Mesenchymal stem cell (in vitro differentiated cells and primary cell): ENCODE data around the gene ERBB4.
A peak's percentile ranks its signal among the peaks of the same experiment; 100 is the strongest.

Source experiments
- DNase-seq: peaks from one replicate; pipeline ENCODE4 v3.0.0-alpha.2; 2013
- H2AFZ ChIP-seq: one replicate; pipeline ENCODE4 v1.6.1; 2013; ENCODE audit warnings: low read depth, mild to moderate bottlenecking, control low read depth, inconsistent platforms, low read length, moderate library complexity
- H2AK5ac ChIP-seq: 2 replicates; pipeline ENCODE4 v1.6.1; 2013; ENCODE audit warnings: low read length, moderate library complexity, mild to moderate bottlenecking, inconsistent platforms; ENCODE audit not compliant: severe bottlenecking
- H2BK120ac ChIP-seq: one replicate; pipeline ENCODE4 v1.6.1; 2013; ENCODE audit warnings: low read depth, mild to moderate bottlenecking, inconsistent platforms, low read length, moderate library complexity
- H2BK12ac ChIP-seq, 2 experiments: one replicate each; pipeline ENCODE4 v1.6.1; 2013; ENCODE audit warnings: inconsistent platforms in 2 of 2, low read length in 2 of 2, mild to moderate bottlenecking in 2 of 2, moderate library complexity in 2 of 2, control low read depth in 1 of 2
- H2BK15ac ChIP-seq: one replicate; pipeline ENCODE4 v1.6.1; 2013; ENCODE audit warnings: mild to moderate bottlenecking, low read depth, inconsistent platforms; ENCODE audit not compliant: poor library complexity, severe bottlenecking
- H2BK5ac ChIP-seq: 2 replicates; pipeline ENCODE4 v1.6.1; 2013; ENCODE audit warnings: low read depth, mild to moderate bottlenecking, low read length, control low read depth, inconsistent platforms; ENCODE audit not compliant: poor library complexity, severe bottlenecking
- H3K14ac ChIP-seq, 2 experiments: one replicate each; pipeline ENCODE4 v1.6.1; 2013; ENCODE audit warnings: inconsistent platforms in 2 of 2, low read length in 2 of 2, control low read depth in 1 of 2, mild to moderate bottlenecking in 1 of 2, moderate library complexity in 1 of 2
- H3K18ac ChIP-seq, 2 experiments: one replicate each; pipeline ENCODE4 v1.6.1; 2013; ENCODE audit warnings: inconsistent platforms in 2 of 2, low read length in 2 of 2, control low read depth in 1 of 2, low read depth in 1 of 2, mild to moderate bottlenecking in 1 of 2
- H3K23ac ChIP-seq, 2 experiments: one replicate each; pipeline ENCODE4 v1.6.1; 2013; ENCODE audit warnings: inconsistent platforms in 2 of 2, low read length in 2 of 2, mild to moderate bottlenecking in 2 of 2, moderate library complexity in 2 of 2, control low read depth in 1 of 2
- H3K27ac ChIP-seq: 2 replicates; pipeline ENCODE4 v1.5.1; 2013; ENCODE audit warnings: mild to moderate bottlenecking, moderate library complexity, low read length, control low read depth, inconsistent platforms; ENCODE audit not compliant: poor library complexity, severe bottlenecking
- H3K27me3 ChIP-seq, 2 experiments: 2 replicates each; pipeline versions ENCODE4 v1.6.1 to v1.7.0; 2013; ENCODE audit warnings: low read length in 2 of 2, mild to moderate bottlenecking in 2 of 2, moderate library complexity in 2 of 2, control low read depth in 1 of 2, inconsistent platforms in 1 of 2; ENCODE audit not compliant: control insufficient read depth in 1 of 2, insufficient read depth in 1 of 2
- H3K36me3 ChIP-seq, 2 experiments: 2 replicates each; pipeline versions ENCODE4 v1.6.1 to v1.7.0; 2013; ENCODE audit warnings: low read length in 2 of 2, control low read depth in 1 of 2, inconsistent platforms in 1 of 2, low read depth in 1 of 2, mild to moderate bottlenecking in 1 of 2; ENCODE audit not compliant: insufficient read depth in 2 of 2, control insufficient read depth in 1 of 2
- H3K4ac ChIP-seq, 2 experiments: one replicate each; pipeline ENCODE4 v1.6.1; 2013; ENCODE audit warnings: inconsistent platforms in 2 of 2, low read length in 2 of 2, mild to moderate bottlenecking in 2 of 2, moderate library complexity in 2 of 2, control low read depth in 1 of 2, low read depth in 1 of 2
- H3K4me1 ChIP-seq: 2 replicates; pipeline ENCODE4 v1.6.1; 2013; ENCODE audit warnings: low read depth, low read length, control low read depth; ENCODE audit not compliant: control insufficient read depth, insufficient read depth
- H3K4me2 ChIP-seq: 2 replicates; pipeline ENCODE4 v1.6.1; 2013; ENCODE audit warnings: low read length, mild to moderate bottlenecking, inconsistent platforms; ENCODE audit not compliant: poor library complexity, severe bottlenecking
- H3K4me3 ChIP-seq, 2 experiments: 2 replicates each; pipeline versions ENCODE4 v1.5.1 to v1.7.0; 2013; ENCODE audit warnings: low read length in 2 of 2, mild to moderate bottlenecking in 2 of 2, control low read depth in 1 of 2, low read depth in 1 of 2; ENCODE audit not compliant: insufficient read depth in 1 of 2
- H3K79me1 ChIP-seq: replicated peaks from 2 replicates; pipeline ENCODE4 v1.6.1; 2013; ENCODE audit warnings: mild to moderate bottlenecking, control low read depth, low read length, inconsistent platforms; ENCODE audit not compliant: poor library complexity, severe bottlenecking
- H3K9ac ChIP-seq: 2 replicates; pipeline ENCODE4 v1.7.0; 2013; ENCODE audit warnings: mild to moderate bottlenecking, low read length, moderate library complexity
- H3K9me3 ChIP-seq: 2 replicates; pipeline ENCODE4 v1.7.0; 2013; ENCODE audit warnings: mild to moderate bottlenecking, low read length; ENCODE audit not compliant: control insufficient read depth
- H4K8ac ChIP-seq: one replicate; pipeline ENCODE4 v1.6.1; 2013; ENCODE audit warnings: inconsistent platforms, mild to moderate bottlenecking, low read length, moderate library complexity
- H4K91ac ChIP-seq: one replicate; pipeline ENCODE4 v1.6.1; 2013; ENCODE audit warnings: mild to moderate bottlenecking, low read length, inconsistent platforms
- WGBS: methylation state at CpG from one replicate; pipeline ENCODE4 v1.1.7; 2013; ENCODE audit warnings: mixed read lengths; 5-methylcytosine and 5-hydroxymethylcytosine counted together

ERBB4 gene

GRCh38 chr2:212381428-212382102, 157.0 kb downstream of the ERBB4 start:
- Histone ChIP-seq H2AK5ac (no peak overlapping the region), H3K4me3 (no peak overlapping the region)
- WGBS, result no CpG with 5 or more reads among the region's 1 CpG

DNA sequence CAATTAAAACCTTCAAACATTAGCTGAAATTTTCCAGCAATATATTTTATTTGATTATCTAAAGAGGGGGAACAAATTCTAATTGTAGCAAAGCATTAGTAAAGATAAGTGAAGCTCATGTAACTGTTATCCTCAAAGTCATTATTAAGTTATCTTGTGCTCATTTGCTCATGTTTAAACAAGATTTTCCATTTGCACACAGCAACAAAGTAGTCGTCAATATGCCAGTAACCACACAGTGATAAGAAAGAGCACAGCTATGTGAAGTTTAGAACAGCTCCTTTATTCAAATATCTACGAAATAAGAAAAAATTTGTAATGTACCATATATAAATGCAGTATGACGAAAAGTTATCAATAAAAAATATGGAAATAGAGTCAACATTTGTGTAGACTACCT, 159.5 kb downstream of the ERBB4 start:
- Histone ChIP-seq H3K27me3 (no peaks in the 10 kb centered on the region), H3K18ac (no peak overlapping the region), H3K4me3 (no peak overlapping the region), H2BK12ac (no peak overlapping the region), H3K14ac (no peak overlapping the region), H3K23ac (no peak overlapping the region), H3K9ac (no peak overlapping the region), H3K9me3 (no peaks in the 10 kb centered on the region), H3K79me1 (no peaks in the 10 kb centered on the region), H3K4ac (no peak overlapping the region), H3K4me1 (no peaks in the 10 kb centered on the region), H3K27ac (no peak overlapping the region), H2BK5ac (no peak overlapping the region), H2AK5ac (no peak overlapping the region), H3K4me2 (no peak overlapping the region), H3K36me3 (no peaks in the 10 kb centered on the region), H4K91ac (no peak overlapping the region), H2BK120ac (no peak overlapping the region), H2BK15ac (no peak overlapping the region), H2AFZ (no peak overlapping the region), H4K8ac (no peak overlapping the region)
- DNase-seq, result no peak
- 100% methylated on average over 1 of the region's 3 CpGs for WGBS

More at GRCh38 chr2:212381428-212382102, 157.0 kb downstream of the ERBB4 start:
- no peak overlapping the region for H3K4ac ChIP-seq
- H3K27me3 ChIP-seq, result no peaks in the 10 kb centered on the region
- H3K9me3 ChIP-seq, result no peaks in the 10 kb centered on the region
- no peak overlapping the region for H2BK12ac ChIP-seq
- no peak overlapping the region for H2AFZ ChIP-seq
- H3K4me1 ChIP-seq, result no peaks in the 10 kb centered on the region
- H3K4me2 ChIP-seq, result no peak overlapping the region
- H3K9ac ChIP-seq, result no peak overlapping the region
- H2BK120ac ChIP-seq, result no peak overlapping the region
- no peak for DNase-seq
- no peak overlapping the region for H3K23ac ChIP-seq
- no peaks in the 10 kb centered on the region for H3K79me1 ChIP-seq
- H2BK5ac ChIP-seq, result no peak overlapping the region
- H3K18ac ChIP-seq, result no peak overlapping the region
- no peak overlapping the region for H4K91ac ChIP-seq
- H3K14ac ChIP-seq, result no peak overlapping the region
- no peak overlapping the region for H4K8ac ChIP-seq
- no peak overlapping the region for H3K27ac ChIP-seq
- no peaks in the 10 kb centered on the region for H3K36me3 ChIP-seq
- H2BK15ac ChIP-seq, result no peak overlapping the region

DNA sequence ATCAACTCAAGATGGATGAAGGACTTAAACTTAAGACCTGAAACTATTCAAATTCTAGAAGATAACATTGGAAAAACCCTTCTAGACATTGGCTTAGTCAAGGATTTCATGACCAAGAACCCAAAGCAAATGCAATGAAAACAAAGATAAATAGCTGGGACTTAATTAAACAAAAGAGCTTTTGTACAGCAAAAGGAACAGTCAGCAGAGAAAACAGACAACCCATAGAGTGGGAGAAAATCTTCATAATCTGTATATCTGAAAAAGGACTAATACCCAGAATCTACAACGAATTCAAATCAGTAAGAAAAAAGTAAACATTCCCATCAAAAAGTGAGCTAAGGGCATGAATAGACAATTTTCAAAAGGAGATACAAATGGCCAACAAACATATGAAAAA, 171.2 kb downstream of the ERBB4 start:
- H2BK120ac ChIP-seq, result no peak overlapping the region
- 100% methylated on average over 1 of the region's 1 CpG for WGBS
- no peak overlapping the region for H3K18ac ChIP-seq

GRCh38 chr2:212364112-212364985, 174.3 kb downstream of the ERBB4 start:
- Histone ChIP-seq H3K36me3 (no peaks in the 10 kb centered on the region), H3K79me1 (no peaks in the 10 kb centered on the region), H2BK15ac (no peak overlapping the region), H3K4me3 (peak overlapping the region in 1 of 2 experiments; percentile 13), H3K9ac (peak overlapping the region; percentile 52), H4K91ac (no peak overlapping the region), H3K9me3 (no peaks in the 10 kb centered on the region), H3K4me1 (no peaks in the 10 kb centered on the region), H4K8ac (no peak overlapping the region), H3K4me2 (no peak overlapping the region), H2BK5ac (no peak overlapping the region), H3K27me3 (no peaks in the 10 kb centered on the region), H2BK12ac (no peak overlapping the region), H2AK5ac (no peak overlapping the region), H2BK120ac (no peak overlapping the region), H3K27ac (no peak overlapping the region), H3K23ac (no peak overlapping the region), H3K4ac (no peak overlapping the region), H3K14ac (no peak overlapping the region), H3K18ac (no peak overlapping the region), H2AFZ (no peak overlapping the region)
- WGBS, result 83% methylated on average over 3 of the region's 3 CpGs
- DNase-seq, result peak; percentile 3

More for the DNA sequence above, 171.2 kb downstream of the ERBB4 start:
- Histone ChIP-seq H3K4me2 (no peak overlapping the region), H2AK5ac (no peak overlapping the region), H3K27me3 (no peaks in the 10 kb centered on the region), H2BK12ac (no peak overlapping the region), H3K4ac (no peak overlapping the region), H3K9me3 (no peaks in the 10 kb centered on the region), H3K4me1 (no peaks in the 10 kb centered on the region), H3K23ac (no peak overlapping the region), H2AFZ (no peak overlapping the region), H2BK15ac (no peak overlapping the region), H3K79me1 (no peaks in the 10 kb centered on the region), H2BK5ac (no peak overlapping the region), H3K27ac (no peak overlapping the region), H3K36me3 (no peaks in the 10 kb centered on the region), H3K14ac (no peak overlapping the region), H3K4me3 (no peak overlapping the region), H4K91ac (no peak overlapping the region), H3K9ac (no peak overlapping the region), H4K8ac (no peak overlapping the region)
- no peak for DNase-seq
